ENCODE measurements around the gene WDFY3. TPM values are rescaled to one million over a fixed set of nuclear protein-coding genes. Genes with fewer than 3 reads are reported as not detected.

The WDFY3 gene
- total RNA-seq, 1 donor from 2014 or later: 0.04 TPM

DNA sequence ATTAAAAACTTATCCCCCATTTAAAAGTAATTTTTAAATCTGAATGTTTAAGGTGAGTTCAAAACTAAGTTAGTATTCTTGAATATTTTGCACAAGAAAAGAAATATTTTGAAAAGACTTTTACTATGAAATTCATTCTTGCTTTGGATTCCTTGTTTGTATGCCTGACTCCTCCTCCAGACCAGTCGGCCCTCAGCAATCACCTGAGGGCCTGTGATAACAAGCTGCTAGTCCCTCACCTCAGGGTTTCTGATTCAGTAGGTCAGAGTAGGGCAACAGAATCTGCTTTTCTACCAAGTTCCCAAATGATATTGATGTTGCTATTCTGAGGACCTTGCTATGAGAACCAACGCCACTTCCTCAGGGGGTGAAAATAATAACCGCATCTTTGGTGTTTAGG is 228.8 kb downstream of the WDFY3 start:
- DNase-seq: no peak
- ChIA-PET POLR2A (no interaction called here), CTCF (no interaction called here)
- Mint-ChIP-seq H3K27ac (no peak overlapping the region), H3K27me3 (no peaks in the 10 kb centered on the region), H3K4me3 (no peak overlapping the region), H3K9me3 (no peaks in the 10 kb centered on the region), H3K4me1 (no peaks in the 10 kb centered on the region), H3K36me3 (ENCODE audit: low read depth) (no peaks in the 10 kb centered on the region)
- intact Hi-C loops (cut with micrococcal nuclease): no loop called here
- ATAC-seq (ENCODE audit: low read depth): no peak
- TF ChIP-seq, protein P1, sequence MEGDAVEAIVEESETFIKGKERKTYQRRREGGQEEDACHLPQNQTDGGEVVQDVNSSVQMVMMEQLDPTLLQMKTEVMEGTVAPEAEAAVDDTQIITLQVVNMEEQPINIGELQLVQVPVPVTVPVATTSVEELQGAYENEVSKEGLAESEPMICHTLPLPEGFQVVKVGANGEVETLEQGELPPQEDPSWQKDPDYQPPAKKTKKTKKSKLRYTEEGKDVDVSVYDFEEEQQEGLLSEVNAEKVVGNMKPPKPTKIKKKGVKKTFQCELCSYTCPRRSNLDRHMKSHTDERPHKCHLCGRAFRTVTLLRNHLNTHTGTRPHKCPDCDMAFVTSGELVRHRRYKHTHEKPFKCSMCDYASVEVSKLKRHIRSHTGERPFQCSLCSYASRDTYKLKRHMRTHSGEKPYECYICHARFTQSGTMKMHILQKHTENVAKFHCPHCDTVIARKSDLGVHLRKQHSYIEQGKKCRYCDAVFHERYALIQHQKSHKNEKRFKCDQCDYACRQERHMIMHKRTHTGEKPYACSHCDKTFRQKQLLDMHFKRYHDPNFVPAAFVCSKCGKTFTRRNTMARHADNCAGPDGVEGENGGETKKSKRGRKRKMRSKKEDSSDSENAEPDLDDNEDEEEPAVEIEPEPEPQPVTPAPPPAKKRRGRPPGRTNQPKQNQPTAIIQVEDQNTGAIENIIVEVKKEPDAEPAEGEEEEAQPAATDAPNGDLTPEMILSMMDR (IDR thresholded peaks at IDR 0.05): no peak

DNA sequence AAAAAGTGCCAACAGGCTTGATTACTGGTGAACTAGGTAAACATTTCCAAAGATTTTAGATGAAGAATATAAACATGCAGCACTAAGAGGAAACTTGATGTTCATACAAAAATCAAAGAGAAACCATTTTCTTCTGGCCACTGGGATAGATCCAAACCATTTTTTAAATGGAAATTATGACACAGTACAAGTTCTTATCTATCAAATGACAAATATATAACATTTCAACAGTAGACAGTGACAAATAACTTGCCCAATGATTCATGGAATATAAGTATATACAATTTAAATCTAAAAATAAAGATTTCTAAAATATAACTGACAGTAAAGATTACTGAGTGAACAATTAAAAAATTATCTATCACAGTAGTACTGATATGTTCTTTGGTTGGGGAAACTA is 232.5 kb downstream of the WDFY3 start:
- ATAC-seq (ENCODE audit: low read depth) (no peak), DNase-seq (no peak)
- ChIA-PET POLR2A (no interaction called here), CTCF (no interaction called here)
- Mint-ChIP-seq H3K27me3 (no peaks in the 10 kb centered on the region), H3K9me3 (no peaks in the 10 kb centered on the region), H3K27ac (no peak overlapping the region), H3K36me3 (ENCODE audit: low read depth) (no peaks in the 10 kb centered on the region), H3K4me1 (no peaks in the 10 kb centered on the region), H3K4me3 (no peak overlapping the region)
- TF ChIP-seq, protein P1 (IDR thresholded peaks at IDR 0.05): no peak
- intact Hi-C loops (cut with micrococcal nuclease): no loop called here

DNA sequence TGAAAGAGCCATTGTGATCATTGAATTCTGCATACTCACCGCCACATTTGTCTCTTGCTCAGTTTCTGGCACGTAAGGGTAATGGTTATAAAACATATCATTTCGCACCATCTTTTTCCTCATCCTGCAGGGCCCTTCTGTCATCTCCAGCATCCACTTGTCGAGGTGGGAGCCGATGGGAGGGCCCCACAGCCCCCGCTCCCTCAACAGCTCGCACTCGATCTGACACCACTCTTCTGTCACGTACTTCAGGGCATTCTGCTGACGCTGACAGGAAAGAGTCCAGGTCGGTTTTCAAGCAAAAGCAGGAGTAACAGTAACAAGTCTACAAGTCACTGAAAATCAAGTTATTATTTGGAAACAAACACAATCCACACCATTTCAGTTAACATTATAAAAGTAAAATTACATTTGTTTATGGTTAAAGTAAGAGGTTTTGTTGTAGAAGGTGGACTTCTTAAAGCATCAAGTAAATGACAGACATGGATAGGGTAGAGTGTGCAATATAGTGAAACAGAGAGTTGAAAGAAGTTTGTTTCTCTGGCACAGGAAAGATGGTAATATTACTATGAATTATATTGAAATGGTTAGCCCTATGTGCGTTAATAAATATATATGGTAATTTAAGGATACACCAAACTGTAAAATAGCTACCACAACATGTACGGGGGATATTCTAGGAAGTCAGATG is 233.0 kb downstream of the WDFY3 start:
- no peak overlapping the region for H3K27ac Mint-ChIP-seq
- DNase-seq (no peak), ATAC-seq (ENCODE audit: low read depth) (no peak)
- no peak overlapping the region for H3K4me3 Mint-ChIP-seq
- ChIA-PET POLR2A (no interaction called here), CTCF (no interaction called here)
- no peaks in the 10 kb centered on the region for H3K36me3 Mint-ChIP-seq (ENCODE audit: low read depth)
- no peaks in the 10 kb centered on the region for H3K4me1 Mint-ChIP-seq
- intact Hi-C loops (cut with micrococcal nuclease): no loop called here
- TF ChIP-seq, protein P1 (IDR thresholded peaks at IDR 0.05): no peak
- no peaks in the 10 kb centered on the region for H3K27me3 Mint-ChIP-seq
- H3K9me3 Mint-ChIP-seq: no peaks in the 10 kb centered on the region

DNA sequence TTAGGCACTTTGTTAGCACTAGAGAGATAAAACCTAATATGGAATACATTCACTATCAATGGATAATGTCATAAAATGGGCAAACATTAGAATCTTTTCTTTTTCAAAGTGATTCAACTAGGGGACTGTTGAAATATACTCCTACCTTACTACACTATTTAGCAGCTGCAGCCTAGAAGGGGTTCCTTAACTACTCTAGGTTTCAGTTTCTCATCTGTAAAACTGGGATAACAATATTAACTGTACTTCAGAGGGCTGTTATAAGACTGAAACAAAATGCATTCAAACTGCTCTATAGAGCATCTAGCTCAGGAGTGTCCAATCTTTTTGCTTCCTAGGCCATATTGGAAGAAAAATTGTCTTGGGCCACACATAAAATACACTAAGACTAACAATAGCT is 236.1 kb downstream of the WDFY3 start:
- no peak overlapping the region for H3K27ac Mint-ChIP-seq
- no peaks in the 10 kb centered on the region for H3K36me3 Mint-ChIP-seq (ENCODE audit: low read depth)
- DNase-seq (no peak), ATAC-seq (ENCODE audit: low read depth) (no peak)
- POLR2A ChIA-PET: no interaction called here
- CTCF ChIA-PET: no interaction called here
- H3K27me3 Mint-ChIP-seq: no peaks in the 10 kb centered on the region
- no peaks in the 10 kb centered on the region for H3K9me3 Mint-ChIP-seq
- intact Hi-C loops (cut with micrococcal nuclease): no loop called here
- TF ChIP-seq, protein P1 (IDR thresholded peaks at IDR 0.05): no peak
- no peak overlapping the region for H3K4me3 Mint-ChIP-seq
- no peaks in the 10 kb centered on the region for H3K4me1 Mint-ChIP-seq

DNA sequence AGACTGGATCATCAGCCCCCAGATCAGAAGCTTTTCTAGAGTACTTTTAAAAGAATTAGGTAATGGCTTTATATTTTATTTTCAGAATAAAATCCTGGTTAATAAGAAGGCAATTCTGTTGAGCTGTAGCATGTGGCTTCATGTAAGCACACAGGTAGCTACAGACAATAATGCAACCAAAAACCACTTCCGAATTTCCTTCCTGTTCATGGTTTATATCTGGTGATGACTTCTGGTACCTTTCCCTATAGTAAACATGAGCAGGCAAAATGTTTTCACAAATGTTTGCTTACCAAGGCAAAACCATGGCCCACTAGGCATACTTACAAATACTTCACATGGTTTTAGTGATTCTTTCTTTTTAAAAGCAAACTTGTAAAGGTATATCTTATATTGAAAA is 239.0 kb downstream of the WDFY3 start:
- no peaks in the 10 kb centered on the region for H3K27me3 Mint-ChIP-seq
- no peaks in the 10 kb centered on the region for H3K4me1 Mint-ChIP-seq
- H3K9me3 Mint-ChIP-seq: no peaks in the 10 kb centered on the region
- H3K36me3 Mint-ChIP-seq (ENCODE audit: low read depth): no peaks in the 10 kb centered on the region
- TF ChIP-seq, protein P1 (IDR thresholded peaks at IDR 0.05): no peak
- H3K4me3 Mint-ChIP-seq: no peak overlapping the region
- intact Hi-C loops (cut with micrococcal nuclease): no loop called here
- no peak overlapping the region for H3K27ac Mint-ChIP-seq
- ATAC-seq (ENCODE audit: low read depth): no peak
- DNase-seq: no peak
- CTCF ChIA-PET: no interaction called here
- POLR2A ChIA-PET: no interaction called here
